ENCODE measurements around the gene DEPDC7.
"Not testable (repeated sequence)": the region's sequence is repeated elsewhere in the genome, so short reads cannot be mapped to it uniquely, and the experiment has no call there.

DNA sequence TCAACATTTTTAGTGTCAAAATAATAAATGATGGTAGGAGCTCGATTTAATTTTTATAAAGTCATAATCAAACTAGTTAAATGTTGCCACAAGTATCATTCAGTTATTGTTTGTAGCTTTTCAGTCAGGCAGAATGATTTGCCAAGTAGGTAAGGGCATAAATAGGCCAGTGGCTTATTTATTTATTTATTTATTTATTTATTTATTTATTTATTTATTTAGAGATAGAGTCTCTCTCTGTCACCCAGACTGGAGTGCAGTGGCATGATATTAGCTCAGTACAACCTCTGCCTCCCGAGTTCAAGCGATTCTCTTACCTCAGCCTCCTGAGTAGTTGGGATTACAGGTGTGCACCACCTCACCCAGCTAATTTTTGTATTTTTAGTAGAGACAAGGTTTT lies 43.4 kb upstream of the DEPDC7 start:
- TF ChIP-seq LEF1 (IDR thresholded peaks at IDR 0.05; ENCODE audit: borderline replicate concordance); NFRKB (IDR thresholded peaks at IDR 0.05); HDGF (IDR thresholded peaks at IDR 0.05; ENCODE audit: borderline replicate concordance); CTBP1 (IDR thresholded peaks at IDR 0.05; ENCODE audit: borderline replicate concordance); ZNF384 (IDR thresholded peaks at IDR 0.05); BHLHE40 (IDR thresholded peaks at IDR 0.05; ENCODE audit: borderline replicate concordance): not testable (repeated sequence)

Measured in HEK293T (cell line).